ENCODE data around the gene SLC22A12. TPM values are rescaled to one million over a fixed set of nuclear protein-coding genes. Genes with fewer than 3 reads are reported as not detected.

SLC22A12 gene
- polyA plus RNA-seq, 1 experiment, result not detected

GRCh38 chr11:64614917-64615316 lies 23.9 kb downstream of the SLC22A12 start:
- H3K27me3 ChIP-seq (ENCODE audit: control insufficient read depth, insufficient read depth, low read length), result peaks cover 5% of the 10 kb centered on the region; the same call in 1 of the 2 replicates
- no peak for TF ChIP-seq CTCF (IDR thresholded peaks at IDR 0.05; ENCODE audit: insufficient read depth, low read depth, low read length)
- no peak for DNase-seq (ENCODE audit: low read depth)
- CTCF ChIA-PET, result no interaction called here
- POLR2A ChIA-PET, result no interaction called here
- no peaks in the 10 kb centered on the region for H3K36me3 ChIP-seq (ENCODE audit: control insufficient read depth, insufficient read depth, low read length)
- no peak overlapping the region for H3K4me3 ChIP-seq (ENCODE audit: low read depth, low read length)

GRCh38 chr11:64616817-64617216 lies 25.8 kb downstream of the SLC22A12 start:
- no peak overlapping the region for H3K4me3 ChIP-seq (ENCODE audit: low read depth, low read length)
- ChIA-PET POLR2A (no interaction called here), CTCF (no interaction called here)
- no peak for TF ChIP-seq CTCF (IDR thresholded peaks at IDR 0.05; ENCODE audit: insufficient read depth, low read depth, low read length)
- no peak for DNase-seq (ENCODE audit: low read depth)
- H3K36me3 ChIP-seq (ENCODE audit: control insufficient read depth, insufficient read depth, low read length), result no peaks in the 10 kb centered on the region
- H3K27me3 ChIP-seq (ENCODE audit: control insufficient read depth, insufficient read depth, low read length), result 0 out of 2 replicates have a peak, but pooled peaks cover 4% of the 10 kb centered on the region

- no peak overlapping the region for H3K4me3 ChIP-seq (ENCODE audit: low read depth, low read length)
- ChIA-PET CTCF (interaction anchor here (1.9 kb wide), 1 partner anchor 33 kb away, joined by 5 read pairs; no protein-coding TSS in a partner anchor), POLR2A (no interaction called here)
- no peak for DNase-seq (ENCODE audit: low read depth)
- H3K36me3 ChIP-seq (ENCODE audit: control insufficient read depth, insufficient read depth, low read length), result no peaks in the 10 kb centered on the region
- H3K27me3 ChIP-seq (ENCODE audit: control insufficient read depth, insufficient read depth, low read length), result 0 out of 2 replicates have a peak, but pooled peaks cover 1% of the 10 kb centered on the region
- TF ChIP-seq CTCF (IDR thresholded peaks at IDR 0.05; ENCODE audit: insufficient read depth, low read depth, low read length), result no peak
These were observed 28.2 kb downstream of the SLC22A12 start for GRCh38 chr11:64619196-64619595.

- CTCF ChIA-PET, result interaction anchor here (1.9 kb wide), 1 partner anchor 33 kb away, joined by 5 read pairs; no protein-coding TSS in a partner anchor
- no peak for TF ChIP-seq CTCF (IDR thresholded peaks at IDR 0.05; ENCODE audit: insufficient read depth, low read depth, low read length)
- no peak overlapping the region for H3K4me3 ChIP-seq (ENCODE audit: low read depth, low read length)
- H3K27me3 ChIP-seq (ENCODE audit: control insufficient read depth, insufficient read depth, low read length), result 0 out of 2 replicates have a peak, but pooled peaks cover 2% of the 10 kb centered on the region
- no peaks in the 10 kb centered on the region for H3K36me3 ChIP-seq (ENCODE audit: control insufficient read depth, insufficient read depth, low read length)
- no peak for DNase-seq (ENCODE audit: low read depth)
- POLR2A ChIA-PET, result no interaction called here
These were observed 28.9 kb downstream of the SLC22A12 start for GRCh38 chr11:64619811-64620380.

- Histone ChIP-seq H3K27me3 (ENCODE audit: control insufficient read depth, insufficient read depth, low read length) (peaks cover 4% of the 10 kb centered on the region; the same call in 1 of the 2 replicates), H3K4me3 (ENCODE audit: low read depth, low read length) (no peak overlapping the region), H3K36me3 (ENCODE audit: control insufficient read depth, insufficient read depth, low read length) (no peaks in the 10 kb centered on the region)
- ChIA-PET CTCF (interaction anchor here (1.0 to 1.9 kb wide), 2 partner anchors 32 to 62 kb away, joined by 3 to 5 read pairs; no protein-coding TSS in a partner anchor), POLR2A (no interaction called here)
- DNase-seq (ENCODE audit: low read depth), result no peak
- TF ChIP-seq CTCF (IDR thresholded peaks at IDR 0.05; ENCODE audit: insufficient read depth, low read depth, low read length), result no peak
These were observed 29.5 kb downstream of the SLC22A12 start for GRCh38 chr11:64620381-64620971.
